Caki2 (cell line): ENCODE data around the gene CDK8. TPM values are rescaled to one million over a fixed set of nuclear protein-coding genes. Genes with fewer than 3 reads are reported as not detected.
"Not testable (repeated sequence)": the region's sequence is repeated elsewhere in the genome, so short reads cannot be mapped to it uniquely, and the experiment has no call there.

ENCODE experiments used
- DNase-seq: peaks from one replicate; pipeline ENCODE4 v3.0.0-alpha.2; 2015; ENCODE audit warnings: low read depth
- in situ Hi-C: cut with HindIII; loops from 2 replicates; pipeline ENCODE4 v1.10.0; 2016; ENCODE audit warnings: low sequenced_read_pairs, low pct_unique_long_range_greater_than_20kb, mixed read lengths
- total RNA-seq: library from RNA; depleted of rRNA; stranded (reverse); fragments of >200 nt; shearing (Covaris generic); gene quantifications from 2 replicates; pipeline ENCODE4 v1.2.3, GENCODE V29; 2014; ENCODE audit warnings: low replicate concordance

Gene CDK8
- total RNA-seq, 1 experiment from 2014 or later: 12.7 TPM

DNA sequence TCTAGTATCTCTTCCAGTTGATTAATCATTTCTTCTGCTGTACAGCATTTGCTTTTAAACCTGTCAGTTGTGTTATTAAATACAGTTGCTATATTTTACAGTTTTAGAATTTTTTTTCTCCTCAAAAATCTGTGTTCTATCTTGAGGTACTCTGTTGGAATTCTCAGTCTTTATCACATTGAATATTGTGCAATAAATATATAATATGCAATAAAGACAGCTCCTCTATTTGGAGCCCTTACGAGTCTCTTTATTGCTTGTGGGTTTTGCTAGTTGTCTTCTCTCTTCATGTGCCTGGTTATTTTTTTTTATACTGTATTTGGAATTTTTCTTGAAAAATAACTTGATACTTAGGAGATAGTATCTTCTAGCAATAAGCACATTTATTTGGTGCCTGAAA is 51.7 kb downstream of the CDK8 start:
- DNase-seq: no peak
- in situ Hi-C loops: no loop called here

DNA sequence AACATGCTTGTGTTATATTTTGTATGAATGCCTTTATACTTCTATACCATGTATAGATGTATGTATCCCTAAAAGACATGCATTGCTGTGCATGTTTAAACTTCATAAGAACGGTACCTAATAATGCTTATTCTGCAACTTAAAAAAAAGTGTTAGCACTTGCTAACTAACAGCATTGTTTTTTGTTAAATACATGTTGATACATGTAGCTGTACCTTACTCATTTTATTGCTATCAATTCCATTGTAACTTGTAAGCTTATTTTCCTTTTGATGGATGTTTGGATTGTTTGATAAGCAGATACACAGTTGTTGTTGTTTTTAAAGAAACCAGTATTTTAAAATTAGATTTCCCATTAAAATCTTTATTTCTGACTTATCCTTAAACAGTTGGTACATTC is 53.8 kb downstream of the CDK8 start:
- in situ Hi-C loops: no loop called here
- no peak for DNase-seq

GRCh38 chr13:26308250-26308649 is 54.3 kb downstream of the CDK8 start:
- DNase-seq: no peak
- in situ Hi-C loops: no loop called here

DNA sequence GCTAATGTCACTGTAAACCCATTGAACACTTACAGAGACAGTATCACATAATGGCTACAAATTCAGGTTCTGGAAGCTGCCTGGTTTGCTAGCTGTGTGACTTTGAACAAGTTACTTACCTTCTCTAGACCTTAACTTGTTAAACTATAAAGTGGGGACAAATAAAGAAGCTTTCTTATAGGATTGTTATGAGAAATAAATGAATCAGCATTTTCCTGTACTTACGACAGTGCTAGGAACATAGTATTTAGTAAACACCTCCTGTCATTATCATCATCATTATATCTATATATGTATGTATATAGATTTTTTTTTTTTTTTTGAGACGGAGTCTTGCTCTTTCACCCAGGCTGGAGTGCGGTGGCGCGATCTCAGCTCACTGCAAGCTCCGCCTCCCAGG is 54.9 kb downstream of the CDK8 start:
- in situ Hi-C loops: no loop called here
- DNase-seq: no peak

DNA sequence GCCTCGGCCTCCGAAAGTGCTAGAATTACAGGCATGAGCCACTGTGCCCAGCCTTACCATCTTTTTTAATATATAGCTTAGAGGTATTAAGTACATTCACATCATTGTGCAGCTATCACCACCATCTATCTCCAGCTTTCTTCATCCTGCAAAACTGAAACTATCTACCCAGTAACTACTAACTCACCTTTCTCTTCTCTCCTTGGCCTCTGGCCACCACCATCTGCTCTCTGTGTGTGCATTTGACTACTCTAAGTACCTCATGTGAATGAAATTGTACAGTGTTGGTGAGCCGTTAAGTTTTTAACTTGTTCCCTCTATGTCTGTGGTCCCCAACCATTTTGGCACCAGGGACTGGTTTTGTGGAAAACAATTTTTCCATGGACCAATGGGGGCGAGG is 56.1 kb downstream of the CDK8 start:
- in situ Hi-C loops: no loop called here

GRCh38 chr13:26310470-26310869 is 56.5 kb downstream of the CDK8 start:
- no peak for DNase-seq
- in situ Hi-C loops: no loop called here

More for the DNA sequence above, 56.1 kb downstream of the CDK8 start:
- DNase-seq: no peak

DNA sequence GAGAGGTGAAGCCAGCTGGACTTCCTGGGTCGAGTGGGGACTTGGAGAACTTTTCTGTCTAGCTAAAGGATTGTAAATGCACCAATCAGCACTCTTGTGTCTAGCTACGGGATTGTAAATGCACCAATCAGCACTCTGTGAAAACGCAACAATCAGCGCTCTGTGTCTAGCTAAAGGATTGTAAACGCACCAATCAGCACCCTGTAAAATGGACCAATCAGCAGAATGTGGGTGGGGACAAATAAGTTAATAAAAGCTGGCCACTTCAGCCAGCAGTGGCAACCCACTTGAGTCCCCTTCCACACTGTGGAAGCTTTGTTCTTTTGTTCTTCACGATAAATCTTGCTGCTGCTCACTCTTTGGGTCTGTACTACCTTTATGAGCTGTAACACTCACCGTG is 58.1 kb downstream of the CDK8 start:
- in situ Hi-C loops, DNase-seq: not testable (repeated sequence)

GRCh38 chr13:26316095-26316494 is 62.2 kb downstream of the CDK8 start:
- in situ Hi-C loops, DNase-seq: not testable (repeated sequence)

- in situ Hi-C loops: no loop called here
- DNase-seq: no peak
These were observed 66.8 kb downstream of the CDK8 start for GRCh38 chr13:26320766-26321165.

- in situ Hi-C loops: no loop called here
- DNase-seq: no peak
These were observed 69.2 kb downstream of the CDK8 start for GRCh38 chr13:26323127-26323526.

GRCh38 chr13:26323764-26324163 is 69.8 kb downstream of the CDK8 start:
- DNase-seq: no peak
- in situ Hi-C loops: no loop called here

GRCh38 chr13:26324294-26324693 is 70.4 kb downstream of the CDK8 start:
- in situ Hi-C loops: no loop called here

DNA sequence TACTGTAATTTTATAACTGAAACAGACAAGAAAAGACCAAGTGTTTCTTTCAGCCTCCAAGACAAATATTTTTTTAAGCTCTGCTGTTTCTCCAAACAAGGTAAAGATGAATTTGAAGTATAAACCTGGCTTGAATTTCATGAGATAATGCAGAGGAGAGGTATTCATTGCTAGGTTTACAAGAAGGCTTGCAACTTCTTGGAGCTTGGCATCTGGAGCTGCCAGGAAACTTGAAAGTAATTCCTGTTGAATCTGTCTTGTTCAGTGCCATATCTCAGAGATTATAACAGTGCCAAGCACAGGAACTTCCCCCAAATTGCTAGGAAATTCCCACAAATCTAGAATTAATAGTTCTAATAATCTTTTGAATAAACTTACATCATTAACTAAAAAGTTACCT is 70.9 kb downstream of the CDK8 start:
- DNase-seq: peak; percentile 8

More at GRCh38 chr13:26324294-26324693, 70.4 kb downstream of the CDK8 start:
- no peak for DNase-seq

GRCh38 chr13:26325876-26326275 is 71.9 kb downstream of the CDK8 start:
- in situ Hi-C loops: no loop called here
- DNase-seq: peak; percentile 49

More for the DNA sequence above, 70.9 kb downstream of the CDK8 start:
- in situ Hi-C loops: no loop called here

DNA sequence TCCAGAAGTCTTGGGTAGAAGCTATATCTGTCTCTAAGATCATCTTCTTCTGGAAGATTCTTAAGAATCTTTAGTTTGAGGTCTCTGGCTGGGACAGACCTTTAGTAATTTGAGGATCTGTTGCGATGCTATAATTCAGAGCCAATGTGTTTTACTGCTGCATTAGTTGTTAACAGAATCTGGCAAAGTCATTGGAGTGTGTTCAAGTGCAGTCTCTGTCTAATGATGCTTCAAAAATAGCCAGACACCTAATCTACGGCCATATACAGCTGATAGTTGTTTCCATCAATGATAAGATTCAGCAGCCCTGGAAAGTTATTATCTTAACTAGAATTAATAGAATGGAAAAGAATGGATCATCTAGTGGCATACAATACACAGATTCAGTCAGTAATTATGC is 72.6 kb downstream of the CDK8 start:
- DNase-seq: no peak
- in situ Hi-C loops: no loop called here

- DNase-seq: no peak
- in situ Hi-C loops: no loop called here
These were observed 74.2 kb downstream of the CDK8 start for GRCh38 chr13:26327940-26328725.

GRCh38 chr13:26335158-26335557 is 81.2 kb downstream of the CDK8 start:
- DNase-seq: no peak
- in situ Hi-C loops: no loop called here

DNA sequence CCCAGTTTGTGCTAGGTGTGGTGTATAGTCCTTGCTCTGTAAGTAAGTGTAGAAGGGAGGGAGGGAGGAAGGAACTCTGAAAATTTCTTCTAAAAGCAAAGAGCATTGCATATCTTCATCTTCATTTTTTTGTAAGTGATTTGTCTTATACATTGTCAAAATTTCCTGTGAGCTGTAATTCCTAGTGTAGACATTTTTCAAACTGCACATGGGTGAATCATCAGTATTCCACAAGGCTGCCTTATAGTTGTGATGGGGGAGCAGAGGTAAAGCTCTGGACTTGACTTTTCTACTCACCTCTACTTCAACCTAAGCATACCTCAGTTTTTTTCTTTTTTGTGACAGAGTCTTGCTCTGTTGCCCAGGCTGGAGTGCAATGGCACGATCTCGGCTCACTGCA is 86.9 kb downstream of the CDK8 start:
- in situ Hi-C loops: no loop called here
- DNase-seq: no peak

DNA sequence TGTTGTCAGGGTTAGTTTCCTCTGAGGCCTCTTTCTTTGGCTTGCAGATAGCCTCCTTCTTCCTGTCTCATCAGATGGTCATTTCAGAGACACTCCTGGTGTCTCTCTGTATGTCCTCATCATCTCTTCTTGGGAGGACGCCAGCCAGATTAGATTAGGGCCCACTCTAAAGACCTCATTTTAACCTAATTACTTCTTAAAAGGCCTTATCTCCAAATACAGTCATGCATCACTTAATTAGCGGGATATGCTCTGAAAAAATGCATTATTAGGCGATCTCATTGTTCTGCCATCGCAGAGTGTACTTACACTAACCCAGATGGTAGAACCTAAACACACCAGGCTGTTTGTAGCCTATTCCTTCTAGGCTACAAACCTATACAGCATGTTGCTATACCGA is 89.0 kb downstream of the CDK8 start:
- in situ Hi-C loops: no loop called here
- no peak for DNase-seq

DNA sequence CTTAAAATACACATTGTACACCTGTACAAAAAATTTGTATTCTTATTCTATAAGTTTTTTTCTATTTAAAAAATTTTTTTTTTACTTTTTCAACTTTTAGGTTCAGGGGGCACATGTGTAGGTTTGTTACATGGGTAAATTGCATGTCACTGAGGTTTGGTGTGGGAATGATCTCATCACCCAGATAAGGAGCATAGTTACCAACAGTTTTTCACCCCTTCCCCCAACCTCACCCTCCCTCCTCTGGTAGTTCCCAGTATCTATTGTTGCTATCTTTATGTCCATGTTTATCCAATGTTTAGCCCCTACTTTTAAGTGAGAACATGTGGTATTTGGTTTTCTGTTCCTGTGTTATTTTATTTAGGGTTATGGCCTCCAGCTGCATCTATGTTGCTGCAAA is 89.9 kb downstream of the CDK8 start:
- no peak for DNase-seq
- in situ Hi-C loops: no loop called here
